Mucosa of descending colon (tissue), 3 donors: ENCODE data around the gene IRAK1BP1. TPM values are rescaled to one million over a fixed set of nuclear protein-coding genes. Genes with fewer than 3 reads are reported as not detected.

Experiments used
- ATAC-seq: fragments of 200-7000 bp; cut with Tn5 transposase; one replicate; pipeline ENCODE4 v1.9.1; 2020; ENCODE audit warnings: mild to moderate bottlenecking, moderate library complexity
- DNase-seq, 3 donors: peaks; one replicate each; pipeline ENCODE4 v3.0.0-alpha.2; 2020
- H3K36me3 ChIP-seq: fragments of 200-600 bp; one replicate; pipeline ENCODE4 v1.8.0; 2021; ENCODE audit warnings: low read depth, mild to moderate bottlenecking
- H3K4me1 ChIP-seq: fragments of 200-600 bp; one replicate; pipeline ENCODE4 v1.8.0; 2021; ENCODE audit warnings: low read depth, mild to moderate bottlenecking
- H3K4me3 ChIP-seq: fragments of 200-600 bp; one replicate; pipeline ENCODE4 v1.8.0; 2021; ENCODE audit warnings: mild to moderate bottlenecking
- H3K9me3 ChIP-seq: fragments of 200-600 bp; one replicate; pipeline ENCODE4 v1.8.0; 2021; ENCODE audit warnings: mild to moderate bottlenecking
- intact Hi-C, 2 donors: fragments of 100-400 bp; cut with DNase I in 1 of 2; cut with micrococcal nuclease in 1 of 2; formaldehyde crosslinking; loops; one replicate each; pipeline versions ENCODE4 v1.11.0 to v1.11.1; 2022; cut with DNase I, micrococcal nuclease
- total RNA-seq, 3 donors: library from RNA; stranded (reverse); fragmentation: NEBNext Ultra II Directional in 2 of 3; extraction: Animal tissue kit (Norgen Biotek cat#: 25700) in 2 of 3; gene quantifications; one replicate each; pipeline versions ENCODE4 v1.2.1 to v1.2.4, GENCODE V29; 2021 to 2023
- TF ChIP-seq, protein P1 (sequence below): fragments of 200-600 bp; IDR thresholded peaks from one replicate; pipeline ENCODE4 v1.8.0; 2022; ENCODE audit warnings: antibody characterized with exemption, mild to moderate bottlenecking
- donor health status: DM: no; HTN: no; CAD: no; lungs with moderate emphysema.
- donor health status: DM: no; HTN: no; CAD: no.
- donor health status: DM: no; HTN: yes; CAD: no.

Gene IRAK1BP1
- total RNA-seq, 3 donors from 2014 or later: 2.9 to 4.6 (median 3.4) TPM

DNA sequence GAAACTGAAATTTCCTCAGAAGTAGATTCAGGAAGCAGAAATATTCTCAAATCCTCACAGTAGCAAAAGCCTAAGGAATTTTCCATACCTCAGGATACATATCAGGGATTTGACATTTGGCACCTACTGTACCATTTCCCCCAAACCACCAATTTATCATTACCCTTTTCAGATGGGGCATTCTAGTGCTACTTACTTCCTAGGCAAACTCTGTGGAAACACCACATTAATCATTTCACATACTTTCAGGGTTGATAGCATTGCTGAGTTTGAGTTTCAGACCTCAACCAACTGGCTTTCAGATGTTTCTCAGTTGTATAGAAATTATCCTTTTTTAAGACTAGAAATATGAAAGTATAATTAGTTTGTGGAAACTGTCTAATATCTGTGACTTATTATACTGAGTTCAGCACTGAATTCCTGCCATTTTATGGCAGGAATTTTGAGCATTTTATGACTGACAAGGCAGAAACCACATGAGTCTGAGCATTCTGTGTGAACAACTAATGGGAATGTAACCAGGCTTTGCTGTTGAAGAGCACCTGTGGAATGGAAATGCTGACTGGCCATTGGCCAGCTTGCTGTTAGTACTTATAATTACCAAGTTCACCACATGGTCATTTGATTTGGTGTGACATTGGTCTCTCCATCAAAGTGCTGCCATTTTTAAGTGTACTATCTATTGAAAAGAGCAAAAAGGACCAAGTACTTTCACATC, 35.1 kb upstream of the IRAK1BP1 start:
- TF ChIP-seq, protein P1, sequence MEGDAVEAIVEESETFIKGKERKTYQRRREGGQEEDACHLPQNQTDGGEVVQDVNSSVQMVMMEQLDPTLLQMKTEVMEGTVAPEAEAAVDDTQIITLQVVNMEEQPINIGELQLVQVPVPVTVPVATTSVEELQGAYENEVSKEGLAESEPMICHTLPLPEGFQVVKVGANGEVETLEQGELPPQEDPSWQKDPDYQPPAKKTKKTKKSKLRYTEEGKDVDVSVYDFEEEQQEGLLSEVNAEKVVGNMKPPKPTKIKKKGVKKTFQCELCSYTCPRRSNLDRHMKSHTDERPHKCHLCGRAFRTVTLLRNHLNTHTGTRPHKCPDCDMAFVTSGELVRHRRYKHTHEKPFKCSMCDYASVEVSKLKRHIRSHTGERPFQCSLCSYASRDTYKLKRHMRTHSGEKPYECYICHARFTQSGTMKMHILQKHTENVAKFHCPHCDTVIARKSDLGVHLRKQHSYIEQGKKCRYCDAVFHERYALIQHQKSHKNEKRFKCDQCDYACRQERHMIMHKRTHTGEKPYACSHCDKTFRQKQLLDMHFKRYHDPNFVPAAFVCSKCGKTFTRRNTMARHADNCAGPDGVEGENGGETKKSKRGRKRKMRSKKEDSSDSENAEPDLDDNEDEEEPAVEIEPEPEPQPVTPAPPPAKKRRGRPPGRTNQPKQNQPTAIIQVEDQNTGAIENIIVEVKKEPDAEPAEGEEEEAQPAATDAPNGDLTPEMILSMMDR: no peak
- peaks cover 15% of the 10 kb centered on the region for H3K4me1 ChIP-seq
- no peaks in the 10 kb centered on the region for H3K9me3 ChIP-seq
- ATAC-seq (no peak), DNase-seq (no peak)
- H3K36me3 ChIP-seq: no peaks in the 10 kb centered on the region
- intact Hi-C loops: no loop called here
- H3K4me3 ChIP-seq: no peak overlapping the region

DNA sequence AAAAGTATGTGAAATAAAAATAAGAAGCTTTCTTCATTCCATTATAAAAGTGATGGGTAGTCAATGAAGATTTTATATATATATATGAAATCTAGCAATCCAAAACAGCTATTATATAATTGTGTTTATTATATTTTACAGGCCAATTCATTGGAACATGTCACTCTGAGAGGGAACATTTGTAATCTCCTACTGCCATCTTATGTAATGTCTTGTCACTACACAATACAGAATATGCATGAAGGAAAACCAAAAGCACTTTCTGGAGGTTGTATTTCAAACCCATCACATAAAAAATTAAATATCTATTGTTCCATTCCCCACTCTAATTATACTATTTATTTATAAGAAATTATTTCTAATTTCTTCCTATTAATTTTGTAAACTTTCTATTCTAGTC, 31.5 kb upstream of the IRAK1BP1 start:
- peaks cover 10% of the 10 kb centered on the region for H3K4me1 ChIP-seq
- intact Hi-C loops: no loop called here
- DNase-seq: no peak
- ATAC-seq: peak; percentile 47
- no peaks in the 10 kb centered on the region for H3K9me3 ChIP-seq
- TF ChIP-seq, protein P1: no peak
- H3K36me3 ChIP-seq: no peaks in the 10 kb centered on the region
- H3K4me3 ChIP-seq: no peak overlapping the region

DNA sequence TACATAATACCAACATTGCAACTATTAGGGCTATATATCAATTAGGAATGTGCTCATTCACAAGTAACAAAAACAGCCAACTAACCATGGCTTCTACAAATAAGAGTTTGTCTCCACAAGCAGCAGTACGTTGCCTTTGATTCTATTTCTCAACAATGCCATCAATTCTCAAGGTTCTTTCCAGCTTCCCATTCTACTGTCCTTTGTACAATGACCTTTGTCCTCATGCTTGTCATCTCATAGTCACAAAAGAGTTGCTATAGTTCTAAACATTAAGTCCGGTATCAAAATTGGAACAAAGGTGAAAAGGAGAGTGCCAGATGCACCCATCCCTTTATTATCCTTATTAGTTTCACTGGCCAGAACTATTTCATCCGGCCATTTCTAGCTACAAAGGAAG, 30.8 kb upstream of the IRAK1BP1 start:
- no peaks in the 10 kb centered on the region for H3K9me3 ChIP-seq
- DNase-seq: no peak
- H3K4me1 ChIP-seq: peaks cover 9% of the 10 kb centered on the region
- H3K36me3 ChIP-seq: no peaks in the 10 kb centered on the region
- ATAC-seq: peak; percentile 20
- TF ChIP-seq, protein P1: no peak
- intact Hi-C loops: no loop called here
- H3K4me3 ChIP-seq: no peak overlapping the region

DNA sequence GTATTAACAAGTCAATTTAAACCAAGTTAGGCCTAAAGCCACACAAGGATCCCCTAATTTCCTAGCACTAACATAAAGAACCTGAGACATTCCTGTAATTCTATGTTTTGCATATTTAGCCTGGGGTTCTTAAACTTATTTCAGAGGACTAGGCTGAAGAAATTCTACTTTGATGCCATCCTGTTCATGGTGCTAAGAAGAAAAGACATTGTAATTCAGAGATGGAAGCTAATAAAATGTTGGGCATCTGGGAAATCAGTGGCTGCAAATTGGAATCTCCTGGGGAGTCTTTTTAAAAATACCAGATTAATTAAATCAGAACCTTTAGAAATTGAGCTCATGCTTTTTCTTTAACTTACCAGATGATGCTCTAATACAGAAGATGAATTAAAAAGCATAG, 26.2 kb upstream of the IRAK1BP1 start:
- DNase-seq (no peak), ATAC-seq (no peak)
- TF ChIP-seq, protein P1: no peak
- H3K4me1 ChIP-seq: no peaks in the 10 kb centered on the region
- intact Hi-C loops: no loop called here
- no peak overlapping the region for H3K4me3 ChIP-seq
- H3K36me3 ChIP-seq: no peaks in the 10 kb centered on the region
- no peaks in the 10 kb centered on the region for H3K9me3 ChIP-seq

DNA sequence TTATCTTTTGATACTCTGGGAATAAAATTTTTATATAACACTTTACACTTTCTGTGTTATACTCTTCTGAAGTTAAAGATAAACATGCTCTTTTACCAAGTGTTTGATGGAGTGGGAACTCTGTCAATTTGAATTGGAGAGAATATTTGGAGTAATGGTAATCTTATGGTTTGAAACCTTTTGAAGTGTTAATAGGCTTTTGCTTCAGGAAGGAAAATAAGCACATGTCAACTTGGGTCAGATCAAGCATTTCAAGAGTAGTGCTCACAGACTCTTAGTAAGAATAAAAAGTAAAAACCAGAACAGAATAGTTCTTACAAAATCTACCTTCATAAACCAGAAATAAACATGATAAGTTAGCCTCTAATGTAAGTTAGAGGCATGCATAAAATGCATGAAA, 24.4 kb upstream of the IRAK1BP1 start:
- ATAC-seq (no peak), DNase-seq (no peak)
- TF ChIP-seq, protein P1: no peak
- H3K9me3 ChIP-seq: no peaks in the 10 kb centered on the region
- intact Hi-C loops: no loop called here
- no peaks in the 10 kb centered on the region for H3K36me3 ChIP-seq
- no peak overlapping the region for H3K4me3 ChIP-seq
- H3K4me1 ChIP-seq: no peaks in the 10 kb centered on the region
